GM11168 (cell line): Measurements from ENCODE around the gene HOXC5.

Experiments
- in situ Hi-C: fragments of 300-500 bp; cut with MboI; formaldehyde crosslinking; loops from one replicate; pipeline ENCODE4 v1.12.0; 2022; ENCODE audit warnings: low sequenced_read_pairs; ENCODE audit not compliant: unreplicated experiment

Gene HOXC5

GRCh38 chr12:54018468-54018984 is 14.3 kb upstream of the HOXC5 start:
- in situ Hi-C loops, result no loop called here

DNA sequence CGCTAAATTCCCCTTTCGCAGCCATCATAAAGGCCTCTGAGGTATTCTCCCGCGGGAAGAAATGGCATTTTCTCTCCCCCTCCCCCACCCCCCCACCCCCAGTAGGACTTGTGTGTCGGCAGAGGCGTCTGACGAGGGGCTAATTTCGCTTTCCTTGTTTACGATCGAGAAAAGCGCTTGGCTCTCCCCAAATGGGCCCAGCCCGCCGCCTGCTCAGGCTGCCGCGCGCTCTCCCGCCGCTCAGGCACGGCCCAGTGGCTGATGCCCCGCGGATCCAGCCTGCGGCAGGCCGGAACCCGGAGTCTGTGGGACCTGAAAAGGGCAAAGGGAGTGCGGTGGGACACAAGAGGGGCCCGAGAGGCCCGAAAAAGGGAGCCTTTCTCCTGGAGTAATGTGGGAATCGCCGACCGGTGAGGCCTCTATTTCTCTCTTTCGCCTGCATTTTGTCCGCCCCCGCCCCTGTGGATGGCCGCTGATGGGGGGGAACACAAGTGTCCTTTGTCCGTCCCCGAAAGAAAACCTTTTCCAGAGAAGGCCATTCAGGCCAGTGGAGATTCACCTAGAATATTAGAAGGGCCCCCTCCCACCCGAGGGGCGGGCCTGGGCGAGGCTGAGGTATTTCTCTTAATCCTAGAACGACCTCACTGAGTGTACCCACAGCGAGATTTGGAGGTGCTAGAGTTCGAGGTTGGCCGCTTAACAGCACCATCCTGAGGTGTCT is 13.6 kb upstream of the HOXC5 start:
- in situ Hi-C loops, result no loop called here

GRCh38 chr12:54019924-54020590 is 12.8 kb upstream of the HOXC5 start:
- in situ Hi-C loops, result no loop called here

DNA sequence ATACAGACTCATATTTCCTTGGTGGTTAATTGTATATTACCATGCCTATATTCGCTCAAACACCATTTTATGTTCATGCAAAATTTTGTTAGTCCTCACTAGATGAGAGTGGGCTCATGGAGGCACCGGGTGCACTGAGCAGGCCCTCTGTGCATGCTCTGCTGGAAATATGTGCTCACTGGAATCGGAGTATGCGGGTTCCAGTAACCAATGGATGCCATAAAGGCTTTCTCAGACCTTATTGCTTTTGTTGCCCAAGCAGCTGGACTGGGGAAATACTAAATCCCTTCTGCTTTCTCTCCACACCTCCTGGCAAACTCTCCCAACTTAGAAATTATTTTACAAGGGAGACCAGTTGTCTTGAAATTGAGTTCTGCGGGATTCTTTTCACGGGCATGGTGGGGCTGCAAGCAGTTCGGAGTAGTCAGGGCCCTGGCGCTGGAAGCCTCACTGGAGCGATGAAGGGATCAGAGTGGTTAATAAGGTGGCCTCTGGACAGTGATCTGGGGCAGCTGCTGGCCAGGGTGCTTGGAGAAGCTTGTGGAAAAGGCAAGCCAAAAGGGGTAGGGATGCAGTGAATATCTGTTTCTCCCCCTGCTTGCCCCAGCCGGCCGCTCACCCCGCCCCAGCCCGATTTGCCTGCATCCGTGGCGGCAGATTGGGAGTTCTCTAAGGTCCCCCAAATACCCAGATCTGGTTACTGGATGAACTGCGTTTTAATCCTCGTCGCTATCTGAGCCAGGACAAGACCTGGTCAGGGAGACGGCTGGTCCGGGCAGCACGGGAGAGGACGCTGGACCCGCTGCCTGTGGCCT is 12.1 kb upstream of the HOXC5 start:
- in situ Hi-C loops, result no loop called here

GRCh38 chr12:54021432-54022013 is 11.3 kb upstream of the HOXC5 start:
- in situ Hi-C loops, result no loop called here

- in situ Hi-C loops, result no loop called here
Measured at GRCh38 chr12:54022960-54023884, 9.6 kb upstream of the HOXC5 start.

DNA sequence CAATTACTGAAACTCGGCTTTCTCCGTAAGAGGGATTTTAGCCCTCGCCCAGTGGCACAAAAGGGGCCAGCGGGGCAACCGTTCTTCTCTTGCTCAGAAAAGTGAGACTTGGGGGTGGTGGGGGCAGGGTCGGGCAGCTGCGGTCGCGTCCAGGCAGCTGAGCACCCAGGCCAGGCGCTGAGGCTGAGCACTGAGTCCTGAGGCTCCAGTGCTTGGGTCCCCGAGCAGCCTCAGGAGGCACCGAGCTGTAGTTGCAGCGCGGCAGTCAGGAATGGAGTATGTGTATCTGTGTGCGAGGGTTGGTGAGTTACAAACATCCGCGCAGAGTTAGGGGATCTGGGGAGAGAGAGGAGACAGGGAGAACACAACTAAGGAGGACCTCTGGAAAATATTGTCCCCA is 8.7 kb upstream of the HOXC5 start:
- in situ Hi-C loops, result no loop called here

DNA sequence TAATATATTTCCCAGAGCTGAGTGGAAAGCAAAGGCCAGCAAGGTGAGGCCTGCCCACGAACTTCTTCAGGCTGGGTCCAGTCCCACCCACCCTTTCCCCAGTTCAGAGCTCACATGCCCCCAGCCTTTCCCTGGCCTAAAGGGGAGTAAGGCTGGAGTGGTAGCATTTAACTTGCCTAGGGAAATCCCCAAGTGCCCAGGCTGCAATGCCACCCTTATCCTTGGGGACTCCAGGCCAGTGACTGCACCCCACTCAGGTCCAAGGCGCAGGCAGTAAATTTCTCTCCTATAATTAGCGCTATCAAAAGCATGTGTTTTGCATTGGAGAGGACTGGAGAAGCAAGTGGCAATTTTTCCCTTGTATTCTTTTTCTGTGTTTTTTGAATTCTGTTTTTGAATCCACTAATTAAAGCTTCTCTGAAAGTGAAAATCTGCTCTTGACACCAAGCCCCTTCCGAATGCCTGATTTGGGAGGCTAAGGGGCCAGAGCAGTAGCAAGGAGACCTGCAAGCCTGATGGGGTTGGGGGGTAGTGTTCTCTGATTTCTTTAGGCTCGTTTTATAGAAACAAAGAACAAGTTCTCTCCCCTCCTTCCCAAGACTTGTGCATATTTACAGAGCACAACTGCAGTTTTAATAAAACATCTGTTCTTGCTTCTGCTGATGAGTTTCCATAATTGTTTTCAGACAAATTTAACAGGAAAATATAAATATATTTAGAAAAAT is 8.1 kb upstream of the HOXC5 start:
- in situ Hi-C loops, result loop anchor here (5.0 kb wide), 1 partner anchor 168 kb away; no protein-coding TSS in a partner anchor

- in situ Hi-C loops, result loop anchor here (5.0 kb wide), 1 partner anchor 167 kb away; no protein-coding TSS in a partner anchor
Measured at GRCh38 chr12:54025499-54026405, 7.1 kb upstream of the HOXC5 start.

- in situ Hi-C loops, result loop anchor here (5.0 kb wide), 1 partner anchor 165 kb away; no protein-coding TSS in a partner anchor
Measured at GRCh38 chr12:54026640-54027441, 6.0 kb upstream of the HOXC5 start.

GRCh38 chr12:54027442-54027786 is 5.4 kb upstream of the HOXC5 start:
- in situ Hi-C loops, result loop anchor here (5.0 kb wide), 1 partner anchor 165 kb away; no protein-coding TSS in a partner anchor

- in situ Hi-C loops, result loop anchor here (5.0 kb wide), 1 partner anchor 164 kb away; no protein-coding TSS in a partner anchor
Measured at GRCh38 chr12:54028314-54029201, 4.3 kb upstream of the HOXC5 start, which contains the start of gene HOXC6. HOXC6 (plus strand) TSS chr12:54028440; CDS start chr12:54028522, 82 bp downstream.

GRCh38 chr12:54029529-54030441 is 3.1 kb upstream of the HOXC5 start:
- in situ Hi-C loops, result loop anchor here (5.0 kb wide), 1 partner anchor 163 kb away; no protein-coding TSS in a partner anchor

DNA sequence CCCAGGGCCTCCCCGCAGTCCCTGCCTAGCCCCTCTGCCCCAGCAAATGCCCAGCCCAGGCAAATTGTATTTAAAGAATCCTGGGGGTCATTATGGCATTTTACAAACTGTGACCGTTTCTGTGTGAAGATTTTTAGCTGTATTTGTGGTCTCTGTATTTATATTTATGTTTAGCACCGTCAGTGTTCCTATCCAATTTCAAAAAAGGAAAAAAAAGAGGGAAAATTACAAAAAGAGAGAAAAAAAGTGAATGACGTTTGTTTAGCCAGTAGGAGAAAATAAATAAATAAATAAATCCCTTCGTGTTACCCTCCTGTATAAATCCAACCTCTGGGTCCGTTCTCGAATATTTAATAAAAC is 2.4 kb upstream of the HOXC5 start:
- in situ Hi-C loops, result no loop called here
